ENCODE data around the gene TMEM254. TPM values are rescaled to one million over a fixed set of nuclear protein-coding genes. Genes with fewer than 3 reads are reported as not detected.

TMEM254 gene
- total RNA-seq, result 10.1 and 16.0 TPM in 2 replicates

GRCh38 chr10:80078448-80079311 is at the start of gene TMEM254:
Gene TMEM254, plus strand, starts transcription at chr10:80078665. Its CDS starts 35 bp downstream, at chr10:80078700.

GRCh38 chr10:80132299-80133139 is 54.1 kb downstream of the TMEM254 start, which contains the start of gene PLAC9:
Gene PLAC9, plus strand, starts transcription at chr10:80132730. Its CDS starts 33 bp downstream, at chr10:80132763.

Other genes starting within 250 kb of the TMEM254 start
- not detected in 2 replicates for gene SFTPD, start 129.6 kb upstream of the TMEM254 start, total RNA-seq
- gene PLAC9, start 54.1 kb downstream of the TMEM254 start, total RNA-seq, result 13.4 and 14.5 TPM in 2 replicates
- gene ANXA11, start 126.9 kb downstream of the TMEM254 start, total RNA-seq, result 109 and 153 TPM in 2 replicates
- not detected in 2 replicates for gene MAT1A, start 211.0 kb downstream of the TMEM254 start, total RNA-seq